ENCODE measurements around the gene WBP4. TPM values are rescaled to one million over a fixed set of nuclear protein-coding genes. Genes with fewer than 3 reads are reported as not detected.

The WBP4 gene
- total and polyA plus RNA-seq, 2 of the 13 experiments (the other 11 are each of a cell fraction or from before 2014, with no cell fraction given): 6.7 to 11.7 TPM

DNA sequence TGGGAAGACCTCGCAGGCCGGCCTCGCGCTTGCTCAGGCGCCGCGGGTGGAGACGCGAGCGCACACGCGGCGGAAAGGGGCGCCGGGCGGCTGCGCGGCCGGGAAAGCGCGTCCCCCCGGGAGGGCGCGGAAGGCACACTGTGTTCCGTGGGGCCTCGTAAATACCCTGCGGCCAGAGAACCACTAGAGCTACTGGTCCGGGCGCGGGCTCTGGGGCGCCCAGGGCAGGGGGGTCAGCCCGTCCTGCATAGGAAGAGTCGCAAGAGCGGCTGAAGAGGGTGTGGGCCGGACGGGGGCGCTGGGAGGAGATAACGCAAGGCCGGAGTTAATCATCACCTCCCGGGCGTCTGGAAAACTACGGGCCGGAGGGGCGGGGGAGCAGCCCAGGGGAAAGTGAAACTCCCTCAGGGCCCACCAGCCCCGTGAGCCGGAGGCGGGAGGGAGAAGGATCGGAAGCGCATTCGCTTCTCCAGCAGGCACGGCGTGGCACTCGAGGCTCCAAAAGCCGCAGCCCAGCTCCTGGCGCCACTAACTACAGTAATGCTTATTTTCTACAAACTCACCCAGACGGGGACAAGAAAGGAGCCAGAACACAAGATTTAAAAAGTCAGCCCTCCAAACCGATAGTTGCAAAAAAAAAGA, 1.1 kb upstream of the WBP4 start (continued):
- TF ChIP-seq, protein P1, sequence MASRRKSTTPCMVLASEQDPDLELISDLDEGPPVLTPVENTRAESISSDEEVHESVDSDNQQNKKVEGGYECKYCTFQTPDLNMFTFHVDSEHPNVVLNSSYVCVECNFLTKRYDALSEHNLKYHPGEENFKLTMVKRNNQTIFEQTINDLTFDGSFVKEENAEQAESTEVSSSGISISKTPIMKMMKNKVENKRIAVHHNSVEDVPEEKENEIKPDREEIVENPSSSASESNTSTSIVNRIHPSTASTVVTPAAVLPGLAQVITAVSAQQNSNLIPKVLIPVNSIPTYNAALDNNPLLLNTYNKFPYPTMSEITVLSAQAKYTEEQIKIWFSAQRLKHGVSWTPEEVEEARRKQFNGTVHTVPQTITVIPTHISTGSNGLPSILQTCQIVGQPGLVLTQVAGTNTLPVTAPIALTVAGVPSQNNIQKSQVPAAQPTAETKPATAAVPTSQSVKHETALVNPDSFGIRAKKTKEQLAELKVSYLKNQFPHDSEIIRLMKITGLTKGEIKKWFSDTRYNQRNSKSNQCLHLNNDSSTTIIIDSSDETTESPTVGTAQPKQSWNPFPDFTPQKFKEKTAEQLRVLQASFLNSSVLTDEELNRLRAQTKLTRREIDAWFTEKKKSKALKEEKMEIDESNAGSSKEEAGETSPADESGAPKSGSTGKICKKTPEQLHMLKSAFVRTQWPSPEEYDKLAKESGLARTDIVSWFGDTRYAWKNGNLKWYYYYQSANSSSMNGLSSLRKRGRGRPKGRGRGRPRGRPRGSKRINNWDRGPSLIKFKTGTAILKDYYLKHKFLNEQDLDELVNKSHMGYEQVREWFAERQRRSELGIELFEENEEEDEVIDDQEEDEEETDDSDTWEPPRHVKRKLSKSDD (CRISPR knock-in tag; IDR thresholded peaks at IDR 0.05; ENCODE audit: low read depth): no peak
- TF ChIP-seq, protein P2, sequence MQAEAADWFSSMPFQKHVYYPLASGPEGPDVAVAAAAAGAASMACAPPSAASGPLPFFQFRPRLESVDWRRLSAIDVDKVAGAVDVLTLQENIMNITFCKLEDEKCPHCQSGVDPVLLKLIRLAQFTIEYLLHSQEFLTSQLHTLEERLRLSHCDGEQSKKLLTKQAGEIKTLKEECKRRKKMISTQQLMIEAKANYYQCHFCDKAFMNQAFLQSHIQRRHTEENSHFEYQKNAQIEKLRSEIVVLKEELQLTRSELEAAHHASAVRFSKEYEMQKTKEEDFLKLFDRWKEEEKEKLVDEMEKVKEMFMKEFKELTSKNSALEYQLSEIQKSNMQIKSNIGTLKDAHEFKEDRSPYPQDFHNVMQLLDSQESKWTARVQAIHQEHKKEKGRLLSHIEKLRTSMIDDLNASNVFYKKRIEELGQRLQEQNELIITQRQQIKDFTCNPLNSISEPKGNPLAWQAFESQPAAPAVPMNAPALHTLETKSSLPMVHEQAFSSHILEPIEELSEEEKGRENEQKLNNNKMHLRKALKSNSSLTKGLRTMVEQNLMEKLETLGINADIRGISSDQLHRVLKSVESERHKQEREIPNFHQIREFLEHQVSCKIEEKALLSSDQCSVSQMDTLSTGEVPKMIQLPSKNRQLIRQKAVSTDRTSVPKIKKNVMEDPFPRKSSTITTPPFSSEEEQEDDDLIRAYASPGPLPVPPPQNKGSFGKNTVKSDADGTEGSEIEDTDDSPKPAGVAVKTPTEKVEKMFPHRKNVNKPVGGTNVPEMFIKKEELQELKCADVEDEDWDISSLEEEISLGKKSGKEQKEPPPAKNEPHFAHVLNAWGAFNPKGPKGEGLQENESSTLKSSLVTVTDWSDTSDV (CRISPR knock-in tag; IDR thresholded peaks at IDR 0.05): no peak
- TF ChIP-seq POLR2AphosphoS2 (IDR thresholded peaks at IDR 0.05; ENCODE audit: low read depth, low read length) (no peak), PHF21A (CRISPR knock-in tag; IDR thresholded peaks at IDR 0.05) (peak; percentile 90), TBP (CRISPR knock-in tag; IDR thresholded peaks at IDR 0.05) (no peak), ZNF816 (CRISPR knock-in tag; IDR thresholded peaks at IDR 0.05; ENCODE audit: borderline replicate concordance) (no peak; the same call in 1 of the 2 replicates), ARNTL (CRISPR knock-in tag; IDR thresholded peaks at IDR 0.05) (no peak; the same call in 1 of the 2 replicates), DPF2 (CRISPR knock-in tag; IDR thresholded peaks at IDR 0.05; ENCODE audit: borderline replicate concordance, low read depth) (no peak), ZKSCAN5 (CRISPR knock-in tag; IDR thresholded peaks at IDR 0.05) (peak; percentile 87), ZFP36 (IDR thresholded peaks at IDR 0.05; ENCODE audit: borderline replicate concordance, low read depth, low read length, partially characterized antibody) (no peak), HNRNPH1 (optimal IDR thresholded peaks at IDR 0.05; ENCODE audit: low read depth, low read length) (no peak), ZNF589 (CRISPR knock-in tag; conservative IDR thresholded peaks at IDR 0.05) (peak; percentile 71; the same call in 1 of the 2 replicates), KAT2B (IDR thresholded peaks at IDR 0.05; ENCODE audit: borderline replicate concordance, low read depth, low read length) (no peak)
- TF ChIP-seq, protein P3, sequence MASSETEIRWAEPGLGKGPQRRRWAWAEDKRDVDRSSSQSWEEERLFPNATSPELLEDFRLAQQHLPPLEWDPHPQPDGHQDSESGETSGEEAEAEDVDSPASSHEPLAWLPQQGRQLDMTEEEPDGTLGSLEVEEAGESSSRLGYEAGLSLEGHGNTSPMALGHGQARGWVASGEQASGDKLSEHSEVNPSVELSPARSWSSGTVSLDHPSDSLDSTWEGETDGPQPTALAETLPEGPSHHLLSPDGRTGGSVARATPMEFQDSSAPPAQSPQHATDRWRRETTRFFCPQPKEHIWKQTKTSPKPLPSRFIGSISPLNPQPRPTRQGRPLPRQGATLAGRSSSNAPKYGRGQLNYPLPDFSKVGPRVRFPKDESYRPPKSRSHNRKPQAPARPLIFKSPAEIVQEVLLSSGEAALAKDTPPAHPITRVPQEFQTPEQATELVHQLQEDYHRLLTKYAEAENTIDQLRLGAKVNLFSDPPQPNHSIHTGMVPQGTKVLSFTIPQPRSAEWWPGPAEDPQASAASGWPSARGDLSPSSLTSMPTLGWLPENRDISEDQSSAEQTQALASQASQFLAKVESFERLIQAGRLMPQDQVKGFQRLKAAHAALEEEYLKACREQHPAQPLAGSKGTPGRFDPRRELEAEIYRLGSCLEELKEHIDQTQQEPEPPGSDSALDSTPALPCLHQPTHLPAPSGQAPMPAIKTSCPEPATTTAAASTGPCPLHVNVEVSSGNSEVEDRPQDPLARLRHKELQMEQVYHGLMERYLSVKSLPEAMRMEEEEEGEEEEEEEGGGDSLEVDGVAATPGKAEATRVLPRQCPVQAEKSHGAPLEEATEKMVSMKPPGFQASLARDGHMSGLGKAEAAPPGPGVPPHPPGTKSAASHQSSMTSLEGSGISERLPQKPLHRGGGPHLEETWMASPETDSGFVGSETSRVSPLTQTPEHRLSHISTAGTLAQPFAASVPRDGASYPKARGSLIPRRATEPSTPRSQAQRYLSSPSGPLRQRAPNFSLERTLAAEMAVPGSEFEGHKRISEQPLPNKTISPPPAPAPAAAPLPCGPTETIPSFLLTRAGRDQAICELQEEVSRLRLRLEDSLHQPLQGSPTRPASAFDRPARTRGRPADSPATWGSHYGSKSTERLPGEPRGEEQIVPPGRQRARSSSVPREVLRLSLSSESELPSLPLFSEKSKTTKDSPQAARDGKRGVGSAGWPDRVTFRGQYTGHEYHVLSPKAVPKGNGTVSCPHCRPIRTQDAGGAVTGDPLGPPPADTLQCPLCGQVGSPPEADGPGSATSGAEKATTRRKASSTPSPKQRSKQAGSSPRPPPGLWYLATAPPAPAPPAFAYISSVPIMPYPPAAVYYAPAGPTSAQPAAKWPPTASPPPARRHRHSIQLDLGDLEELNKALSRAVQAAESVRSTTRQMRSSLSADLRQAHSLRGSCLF (CRISPR knock-in tag; IDR thresholded peaks at IDR 0.05; ENCODE audit: borderline replicate concordance): no peak
- TF ChIP-seq, protein P4, sequence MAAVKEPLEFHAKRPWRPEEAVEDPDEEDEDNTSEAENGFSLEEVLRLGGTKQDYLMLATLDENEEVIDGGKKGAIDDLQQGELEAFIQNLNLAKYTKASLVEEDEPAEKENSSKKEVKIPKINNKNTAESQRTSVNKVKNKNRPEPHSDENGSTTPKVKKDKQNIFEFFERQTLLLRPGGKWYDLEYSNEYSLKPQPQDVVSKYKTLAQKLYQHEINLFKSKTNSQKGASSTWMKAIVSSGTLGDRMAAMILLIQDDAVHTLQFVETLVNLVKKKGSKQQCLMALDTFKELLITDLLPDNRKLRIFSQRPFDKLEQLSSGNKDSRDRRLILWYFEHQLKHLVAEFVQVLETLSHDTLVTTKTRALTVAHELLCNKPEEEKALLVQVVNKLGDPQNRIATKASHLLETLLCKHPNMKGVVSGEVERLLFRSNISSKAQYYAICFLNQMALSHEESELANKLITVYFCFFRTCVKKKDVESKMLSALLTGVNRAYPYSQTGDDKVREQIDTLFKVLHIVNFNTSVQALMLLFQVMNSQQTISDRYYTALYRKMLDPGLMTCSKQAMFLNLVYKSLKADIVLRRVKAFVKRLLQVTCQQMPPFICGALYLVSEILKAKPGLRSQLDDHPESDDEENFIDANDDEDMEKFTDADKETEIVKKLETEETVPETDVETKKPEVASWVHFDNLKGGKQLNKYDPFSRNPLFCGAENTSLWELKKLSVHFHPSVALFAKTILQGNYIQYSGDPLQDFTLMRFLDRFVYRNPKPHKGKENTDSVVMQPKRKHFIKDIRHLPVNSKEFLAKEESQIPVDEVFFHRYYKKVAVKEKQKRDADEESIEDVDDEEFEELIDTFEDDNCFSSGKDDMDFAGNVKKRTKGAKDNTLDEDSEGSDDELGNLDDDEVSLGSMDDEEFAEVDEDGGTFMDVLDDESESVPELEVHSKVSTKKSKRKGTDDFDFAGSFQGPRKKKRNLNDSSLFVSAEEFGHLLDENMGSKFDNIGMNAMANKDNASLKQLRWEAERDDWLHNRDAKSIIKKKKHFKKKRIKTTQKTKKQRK (IDR thresholded peaks at IDR 0.05; ENCODE audit: low read length): no peak

Measured in HepG2 (cell line).